ENCODE data around the gene MINDY2. TPM values are rescaled to one million over a fixed set of nuclear protein-coding genes. Genes with fewer than 3 reads are reported as not detected.

The MINDY2 gene
- total RNA-seq, 1 experiment from 2014 or later, result 29.9 TPM

- Mint-ChIP-seq H3K4me1 (peaks cover 19% of the 10 kb centered on the region), H3K9me3 (no peaks in the 10 kb centered on the region), H3K27me3 (ENCODE audit: low read depth) (no peaks in the 10 kb centered on the region), H3K4me3 (no peak overlapping the region), H3K36me3 (peaks cover 70% of the 10 kb centered on the region), H3K27ac (no peak overlapping the region)
- CTCF ChIA-PET, result no interaction called here
- no peak for ATAC-seq
- DNase-seq (ENCODE audit: low spot score), result no peak
- TF ChIP-seq ZNF423 (CRISPR knock-in tag; IDR thresholded peaks at IDR 0.05) (no peak), GABPB1 (CRISPR knock-in tag; IDR thresholded peaks at IDR 0.05) (no peak), CTCF (IDR thresholded peaks at IDR 0.05) (no peak), ATF3 (CRISPR knock-in tag; conservative IDR thresholded peaks at IDR 0.05) (no peak), PRRX2 (CRISPR knock-in tag; IDR thresholded peaks at IDR 0.05) (no peak), RORB (CRISPR knock-in tag; IDR thresholded peaks at IDR 0.05) (no peak), NFYB (CRISPR knock-in tag; conservative IDR thresholded peaks at IDR 0.05; ENCODE audit: low read depth) (no peak), ATF2 (CRISPR knock-in tag; IDR thresholded peaks at IDR 0.05; ENCODE audit: borderline replicate concordance, low read depth) (no peak)
- TF ChIP-seq, protein P1, sequence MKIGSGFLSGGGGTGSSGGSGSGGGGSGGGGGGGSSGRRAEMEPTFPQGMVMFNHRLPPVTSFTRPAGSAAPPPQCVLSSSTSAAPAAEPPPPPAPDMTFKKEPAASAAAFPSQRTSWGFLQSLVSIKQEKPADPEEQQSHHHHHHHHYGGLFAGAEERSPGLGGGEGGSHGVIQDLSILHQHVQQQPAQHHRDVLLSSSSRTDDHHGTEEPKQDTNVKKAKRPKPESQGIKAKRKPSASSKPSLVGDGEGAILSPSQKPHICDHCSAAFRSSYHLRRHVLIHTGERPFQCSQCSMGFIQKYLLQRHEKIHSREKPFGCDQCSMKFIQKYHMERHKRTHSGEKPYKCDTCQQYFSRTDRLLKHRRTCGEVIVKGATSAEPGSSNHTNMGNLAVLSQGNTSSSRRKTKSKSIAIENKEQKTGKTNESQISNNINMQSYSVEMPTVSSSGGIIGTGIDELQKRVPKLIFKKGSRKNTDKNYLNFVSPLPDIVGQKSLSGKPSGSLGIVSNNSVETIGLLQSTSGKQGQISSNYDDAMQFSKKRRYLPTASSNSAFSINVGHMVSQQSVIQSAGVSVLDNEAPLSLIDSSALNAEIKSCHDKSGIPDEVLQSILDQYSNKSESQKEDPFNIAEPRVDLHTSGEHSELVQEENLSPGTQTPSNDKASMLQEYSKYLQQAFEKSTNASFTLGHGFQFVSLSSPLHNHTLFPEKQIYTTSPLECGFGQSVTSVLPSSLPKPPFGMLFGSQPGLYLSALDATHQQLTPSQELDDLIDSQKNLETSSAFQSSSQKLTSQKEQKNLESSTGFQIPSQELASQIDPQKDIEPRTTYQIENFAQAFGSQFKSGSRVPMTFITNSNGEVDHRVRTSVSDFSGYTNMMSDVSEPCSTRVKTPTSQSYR (CRISPR knock-in tag; IDR thresholded peaks at IDR 0.05), result no peak
- TF ChIP-seq, protein P2, sequence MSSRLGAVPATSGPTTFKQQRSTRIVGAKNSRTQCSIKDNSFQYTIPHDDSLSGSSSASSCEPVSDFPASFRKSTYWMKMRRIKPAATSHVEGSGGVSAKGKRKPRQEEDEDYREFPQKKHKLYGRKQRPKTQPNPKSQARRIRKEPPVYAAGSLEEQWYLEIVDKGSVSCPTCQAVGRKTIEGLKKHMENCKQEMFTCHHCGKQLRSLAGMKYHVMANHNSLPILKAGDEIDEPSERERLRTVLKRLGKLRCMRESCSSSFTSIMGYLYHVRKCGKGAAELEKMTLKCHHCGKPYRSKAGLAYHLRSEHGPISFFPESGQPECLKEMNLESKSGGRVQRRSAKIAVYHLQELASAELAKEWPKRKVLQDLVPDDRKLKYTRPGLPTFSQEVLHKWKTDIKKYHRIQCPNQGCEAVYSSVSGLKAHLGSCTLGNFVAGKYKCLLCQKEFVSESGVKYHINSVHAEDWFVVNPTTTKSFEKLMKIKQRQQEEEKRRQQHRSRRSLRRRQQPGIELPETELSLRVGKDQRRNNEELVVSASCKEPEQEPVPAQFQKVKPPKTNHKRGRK (CRISPR knock-in tag; IDR thresholded peaks at IDR 0.05; ENCODE audit: borderline replicate concordance), result no peak
- TF ChIP-seq, protein P3, sequence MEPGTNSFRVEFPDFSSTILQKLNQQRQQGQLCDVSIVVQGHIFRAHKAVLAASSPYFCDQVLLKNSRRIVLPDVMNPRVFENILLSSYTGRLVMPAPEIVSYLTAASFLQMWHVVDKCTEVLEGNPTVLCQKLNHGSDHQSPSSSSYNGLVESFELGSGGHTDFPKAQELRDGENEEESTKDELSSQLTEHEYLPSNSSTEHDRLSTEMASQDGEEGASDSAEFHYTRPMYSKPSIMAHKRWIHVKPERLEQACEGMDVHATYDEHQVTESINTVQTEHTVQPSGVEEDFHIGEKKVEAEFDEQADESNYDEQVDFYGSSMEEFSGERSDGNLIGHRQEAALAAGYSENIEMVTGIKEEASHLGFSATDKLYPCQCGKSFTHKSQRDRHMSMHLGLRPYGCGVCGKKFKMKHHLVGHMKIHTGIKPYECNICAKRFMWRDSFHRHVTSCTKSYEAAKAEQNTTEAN (CRISPR knock-in tag; IDR thresholded peaks at IDR 0.05), result no peak
- POLR2A ChIA-PET, result no interaction called here
Measured at GRCh38 chr15:58909616-58910015, 138.5 kb downstream of the MINDY2 start.

DNA sequence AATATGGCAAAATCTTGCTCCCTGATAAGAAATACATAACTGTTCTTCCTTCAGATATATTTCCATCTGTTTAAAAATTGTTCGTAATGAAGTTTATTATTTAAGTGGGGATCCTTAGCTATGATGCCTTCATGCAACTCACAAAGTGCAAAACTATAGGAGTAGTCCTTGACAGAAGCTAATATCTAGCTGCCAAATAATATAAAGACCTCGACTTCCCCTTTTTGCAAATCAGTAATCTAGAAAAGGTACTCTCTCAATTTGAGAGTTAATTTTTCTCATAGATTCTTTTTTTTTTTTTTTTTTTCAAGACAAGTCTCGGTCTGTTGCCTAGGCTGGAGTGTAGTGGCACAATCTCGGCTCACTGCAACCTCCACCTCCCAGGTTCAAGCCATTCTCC is 139.4 kb downstream of the MINDY2 start:
- ATAC-seq (no peak), DNase-seq (ENCODE audit: low spot score) (no peak)
- Mint-ChIP-seq H3K4me1 (peaks cover 21% of the 10 kb centered on the region), H3K4me3 (no peak overlapping the region), H3K9me3 (no peaks in the 10 kb centered on the region), H3K27ac (no peak overlapping the region), H3K36me3 (peaks cover 70% of the 10 kb centered on the region), H3K27me3 (ENCODE audit: low read depth) (no peaks in the 10 kb centered on the region)
- ChIA-PET CTCF (no interaction called here), POLR2A (no interaction called here)
- TF ChIP-seq, protein P4, sequence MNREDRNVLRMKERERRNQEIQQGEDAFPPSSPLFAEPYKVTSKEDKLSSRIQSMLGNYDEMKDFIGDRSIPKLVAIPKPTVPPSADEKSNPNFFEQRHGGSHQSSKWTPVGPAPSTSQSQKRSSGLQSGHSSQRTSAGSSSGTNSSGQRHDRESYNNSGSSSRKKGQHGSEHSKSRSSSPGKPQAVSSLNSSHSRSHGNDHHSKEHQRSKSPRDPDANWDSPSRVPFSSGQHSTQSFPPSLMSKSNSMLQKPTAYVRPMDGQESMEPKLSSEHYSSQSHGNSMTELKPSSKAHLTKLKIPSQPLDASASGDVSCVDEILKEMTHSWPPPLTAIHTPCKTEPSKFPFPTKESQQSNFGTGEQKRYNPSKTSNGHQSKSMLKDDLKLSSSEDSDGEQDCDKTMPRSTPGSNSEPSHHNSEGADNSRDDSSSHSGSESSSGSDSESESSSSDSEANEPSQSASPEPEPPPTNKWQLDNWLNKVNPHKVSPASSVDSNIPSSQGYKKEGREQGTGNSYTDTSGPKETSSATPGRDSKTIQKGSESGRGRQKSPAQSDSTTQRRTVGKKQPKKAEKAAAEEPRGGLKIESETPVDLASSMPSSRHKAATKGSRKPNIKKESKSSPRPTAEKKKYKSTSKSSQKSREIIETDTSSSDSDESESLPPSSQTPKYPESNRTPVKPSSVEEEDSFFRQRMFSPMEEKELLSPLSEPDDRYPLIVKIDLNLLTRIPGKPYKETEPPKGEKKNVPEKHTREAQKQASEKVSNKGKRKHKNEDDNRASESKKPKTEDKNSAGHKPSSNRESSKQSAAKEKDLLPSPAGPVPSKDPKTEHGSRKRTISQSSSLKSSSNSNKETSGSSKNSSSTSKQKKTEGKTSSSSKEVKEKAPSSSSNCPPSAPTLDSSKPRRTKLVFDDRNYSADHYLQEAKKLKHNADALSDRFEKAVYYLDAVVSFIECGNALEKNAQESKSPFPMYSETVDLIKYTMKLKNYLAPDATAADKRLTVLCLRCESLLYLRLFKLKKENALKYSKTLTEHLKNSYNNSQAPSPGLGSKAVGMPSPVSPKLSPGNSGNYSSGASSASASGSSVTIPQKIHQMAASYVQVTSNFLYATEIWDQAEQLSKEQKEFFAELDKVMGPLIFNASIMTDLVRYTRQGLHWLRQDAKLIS (CRISPR knock-in tag; IDR thresholded peaks at IDR 0.05; ENCODE audit: borderline replicate concordance), result no peak
- TF ChIP-seq, protein P5, sequence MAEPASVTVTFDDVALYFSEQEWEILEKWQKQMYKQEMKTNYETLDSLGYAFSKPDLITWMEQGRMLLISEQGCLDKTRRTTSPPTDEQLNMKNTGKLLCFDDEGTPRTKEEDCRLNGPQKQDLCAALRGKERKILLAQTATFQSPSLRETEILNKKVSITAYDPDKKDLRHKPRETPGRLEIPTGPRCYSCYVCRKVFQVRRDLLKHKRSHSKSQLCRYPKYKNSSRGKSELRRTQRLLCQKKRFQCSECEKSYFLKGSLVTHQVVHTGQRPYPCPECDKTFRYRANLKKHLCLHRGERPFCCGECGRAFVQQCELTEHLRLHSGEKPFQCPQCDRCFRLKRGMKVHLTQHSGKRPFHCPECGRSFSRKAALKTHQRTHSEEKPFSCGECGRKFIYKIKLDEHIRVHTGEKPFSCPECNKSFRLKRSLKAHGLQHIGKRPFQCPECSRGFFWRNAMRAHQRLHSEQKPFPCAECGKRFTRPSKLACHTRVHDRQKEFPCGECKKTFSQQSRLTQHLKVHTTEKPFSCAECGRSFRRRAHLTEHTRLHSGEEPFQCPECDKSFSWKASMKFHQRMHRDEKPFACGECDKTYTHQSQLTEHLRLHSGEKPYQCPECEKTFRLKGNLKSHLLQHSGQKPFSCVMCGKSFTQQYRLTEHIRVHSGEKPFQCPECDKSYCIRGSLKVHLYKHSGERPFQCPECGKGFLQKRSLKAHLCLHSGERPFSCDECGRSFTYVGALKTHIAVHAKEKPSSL (CRISPR knock-in tag; conservative IDR thresholded peaks at IDR 0.05), result no peak
- TF ChIP-seq, protein P3 (CRISPR knock-in tag; IDR thresholded peaks at IDR 0.05), result no peak
- TF ChIP-seq RORB (CRISPR knock-in tag; IDR thresholded peaks at IDR 0.05) (no peak), MLX (CRISPR knock-in tag; IDR thresholded peaks at IDR 0.05) (no peak), TEAD4 (CRISPR knock-in tag; IDR thresholded peaks at IDR 0.05) (no peak), ESRRA (CRISPR knock-in tag; IDR thresholded peaks at IDR 0.05; ENCODE audit: borderline replicate concordance) (no peak), MYBL2 (CRISPR knock-in tag; IDR thresholded peaks at IDR 0.05) (no peak)

Data from WTC11 (cell line).